Body of pancreas (tissue), 4 donors: ENCODE results near the gene WDR37. TPM values are rescaled to one million over a fixed set of nuclear protein-coding genes. Genes with fewer than 3 reads are reported as not detected.
"Not testable (repeated sequence)": the region's sequence is repeated elsewhere in the genome, so short reads cannot be mapped to it uniquely, and the experiment has no call there.

Source experiments
- ATAC-seq: fragments of 150-250 bp; one replicate; pipeline ENCODE4 v1.9.1; 2016
- DNase-seq, 4 donors: peaks; one replicate each; pipeline ENCODE4 v3.0.0-alpha.2; 2019
- H3K27ac ChIP-seq, 4 donors: fragments of 200-600 bp; sonication (generic); 1 replicate in 3 of 4; 2 replicates in 1 of 4; pipeline versions ENCODE4 v1.5.1 to v1.6.1; 2016 to 2019; ENCODE audit warnings: mild to moderate bottlenecking in 1 of 4, mixed read lengths in 1 of 4, moderate library complexity in 1 of 4
- H3K27me3 ChIP-seq, 2 donors: fragments of 200-600 bp; sonication (generic); one replicate each; pipeline ENCODE4 v1.6.0; 2016; ENCODE audit warnings: mild to moderate bottlenecking in 1 of 2
- H3K36me3 ChIP-seq, 2 donors: fragments of 200-600 bp; sonication (generic); replicated peaks in 1 of 2; 2 replicates each; pipeline ENCODE4 v1.5.1; 2016; ENCODE audit warnings: low read depth in 2 of 2; ENCODE audit not compliant: insufficient read depth in 1 of 2
- H3K4me1 ChIP-seq: fragments of 200-600 bp; sonication (generic); one replicate; pipeline ENCODE4 v1.6.0; 2016
- H3K4me3 ChIP-seq, 2 donors: fragments of 200-600 bp; sonication (generic); 1 replicate in 1 of 2; 2 replicates in 1 of 2; pipeline ENCODE4 v1.5.1; 2016 to 2019
- H3K9me3 ChIP-seq, 3 donors: fragments of 200-600 bp; sonication (generic); 1 replicate in 2 of 3; 2 replicates in 1 of 3; pipeline ENCODE4 v1.5.1; 2016
- POLR2A ChIP-seq, 3 donors: fragments of 450-650 bp; IDR thresholded peaks; one replicate each; pipeline ENCODE4 v1.6.1; 2016; ENCODE audit warnings: antibody characterized with exemption in 3 of 3, mild to moderate bottlenecking in 2 of 3
- WGBS, 2 donors: methylation state at CpG; one replicate each; pipeline ENCODE4 v1.1.5; 2017; 5-methylcytosine and 5-hydroxymethylcytosine counted together
- intact Hi-C: fragments of 100-400 bp; cut with DNase I; formaldehyde crosslinking; loops from one replicate; pipeline ENCODE4 v1.15.1; 2023
- total RNA-seq, 2 donors: library from RNA; depleted of rRNA; stranded (reverse); fragments of >200 nt; gene quantifications; one replicate each; pipeline ENCODE4 v1.1.0, GENCODE V29; 2016
- TF ChIP-seq, protein P1 (sequence below), 7 experiments: fragments of 450-650 bp in 4 of 7; fragments of 200-600 bp in 3 of 7; sonication (generic) in 3 of 7; IDR thresholded peaks; one replicate each; pipeline ENCODE4 v1.5.1; 2016 to 2019; ENCODE audit warnings: antibody characterized with exemption in 7 of 7

The WDR37 gene
- total RNA-seq, 2 donors from 2014 or later, result 9.9 to 14.3 TPM

GRCh38 chr10:1061930-1062774, 6.0 kb downstream of the WDR37 start:
- no peak for ATAC-seq
- WGBS, 2 donors, result 84 to 85% methylated on average over 7 of the region's 7 CpGs
- Histone ChIP-seq H3K27me3 (no peaks in the 10 kb centered on the region), H3K4me1 (peaks cover 15% of the 10 kb centered on the region), H3K9me3 (no peaks in the 10 kb centered on the region), H3K36me3 (no peaks in the 10 kb centered on the region), H3K4me3 (no peak overlapping the region), H3K27ac (no peak overlapping the region)
- no peak for DNase-seq
- no peak for TF ChIP-seq POLR2A (IDR thresholded peaks at IDR 0.05)
- TF ChIP-seq, protein P1, sequence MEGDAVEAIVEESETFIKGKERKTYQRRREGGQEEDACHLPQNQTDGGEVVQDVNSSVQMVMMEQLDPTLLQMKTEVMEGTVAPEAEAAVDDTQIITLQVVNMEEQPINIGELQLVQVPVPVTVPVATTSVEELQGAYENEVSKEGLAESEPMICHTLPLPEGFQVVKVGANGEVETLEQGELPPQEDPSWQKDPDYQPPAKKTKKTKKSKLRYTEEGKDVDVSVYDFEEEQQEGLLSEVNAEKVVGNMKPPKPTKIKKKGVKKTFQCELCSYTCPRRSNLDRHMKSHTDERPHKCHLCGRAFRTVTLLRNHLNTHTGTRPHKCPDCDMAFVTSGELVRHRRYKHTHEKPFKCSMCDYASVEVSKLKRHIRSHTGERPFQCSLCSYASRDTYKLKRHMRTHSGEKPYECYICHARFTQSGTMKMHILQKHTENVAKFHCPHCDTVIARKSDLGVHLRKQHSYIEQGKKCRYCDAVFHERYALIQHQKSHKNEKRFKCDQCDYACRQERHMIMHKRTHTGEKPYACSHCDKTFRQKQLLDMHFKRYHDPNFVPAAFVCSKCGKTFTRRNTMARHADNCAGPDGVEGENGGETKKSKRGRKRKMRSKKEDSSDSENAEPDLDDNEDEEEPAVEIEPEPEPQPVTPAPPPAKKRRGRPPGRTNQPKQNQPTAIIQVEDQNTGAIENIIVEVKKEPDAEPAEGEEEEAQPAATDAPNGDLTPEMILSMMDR (IDR thresholded peaks at IDR 0.05), result no peak
- intact Hi-C loops, result no loop called here

DNA sequence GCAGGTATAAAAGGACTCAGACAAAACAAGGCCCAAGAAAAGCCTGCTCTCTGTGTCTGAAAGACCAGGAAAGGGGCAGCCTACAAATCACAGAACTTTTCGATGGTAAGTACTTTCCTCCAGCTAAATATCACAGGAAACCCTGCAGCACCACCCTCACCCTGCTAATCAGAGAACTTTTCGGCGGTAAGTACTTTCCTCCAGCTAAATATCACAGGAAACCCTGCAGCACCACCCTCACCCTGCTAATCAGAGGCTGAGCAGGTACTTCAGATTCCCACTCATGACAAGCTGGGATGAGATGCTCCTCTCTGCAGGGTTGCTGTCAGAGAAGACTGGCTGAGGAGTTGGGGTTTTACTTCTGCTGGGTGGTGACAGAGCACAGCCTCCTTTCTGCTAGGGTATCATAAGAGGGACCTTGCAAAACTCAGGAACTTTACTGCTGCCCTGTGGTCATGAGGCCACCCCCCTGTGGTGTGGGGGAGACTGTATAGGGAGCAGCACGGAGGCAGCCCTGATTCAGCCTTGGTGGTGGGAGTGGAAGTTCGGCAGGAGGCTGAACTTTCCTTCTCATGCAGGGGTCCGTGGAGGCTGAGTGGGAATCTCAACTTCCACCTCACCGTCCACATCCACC, 7.2 kb downstream of the WDR37 start:
- H3K36me3 ChIP-seq, result no peaks in the 10 kb centered on the region
- H3K4me3 ChIP-seq, result no peak overlapping the region
- intact Hi-C loops, result no loop called here
- no peaks in the 10 kb centered on the region for H3K9me3 ChIP-seq
- H3K4me1 ChIP-seq, result peaks cover 4% of the 10 kb centered on the region
- H3K27me3 ChIP-seq, result no peaks in the 10 kb centered on the region
- TF ChIP-seq, protein P1 (IDR thresholded peaks at IDR 0.05), result no peak
- no peak for TF ChIP-seq POLR2A (IDR thresholded peaks at IDR 0.05)
- ATAC-seq (no peak), DNase-seq (no peak)
- H3K27ac ChIP-seq, result no peak overlapping the region
- WGBS, 2 donors, result 75 to 92% methylated on average over 5 to 7 of the region's 7 CpGs

- no peaks in the 10 kb centered on the region for H3K9me3 ChIP-seq
- intact Hi-C loops, result no loop called here
- WGBS, 2 donors, result 86 to 89% methylated on average over 4 of the region's 4 CpGs
- TF ChIP-seq, protein P1 (IDR thresholded peaks at IDR 0.05), result no peak
- no peak for TF ChIP-seq POLR2A (IDR thresholded peaks at IDR 0.05)
- H3K27ac ChIP-seq, result no peak overlapping the region
- no peaks in the 10 kb centered on the region for H3K4me1 ChIP-seq
- H3K36me3 ChIP-seq, result no peaks in the 10 kb centered on the region
- no peak overlapping the region for H3K4me3 ChIP-seq
- ATAC-seq (no peak), DNase-seq (no peak)
- H3K27me3 ChIP-seq, result no peaks in the 10 kb centered on the region
These were observed 8.7 kb downstream of the WDR37 start for GRCh38 chr10:1064964-1065247.

DNA sequence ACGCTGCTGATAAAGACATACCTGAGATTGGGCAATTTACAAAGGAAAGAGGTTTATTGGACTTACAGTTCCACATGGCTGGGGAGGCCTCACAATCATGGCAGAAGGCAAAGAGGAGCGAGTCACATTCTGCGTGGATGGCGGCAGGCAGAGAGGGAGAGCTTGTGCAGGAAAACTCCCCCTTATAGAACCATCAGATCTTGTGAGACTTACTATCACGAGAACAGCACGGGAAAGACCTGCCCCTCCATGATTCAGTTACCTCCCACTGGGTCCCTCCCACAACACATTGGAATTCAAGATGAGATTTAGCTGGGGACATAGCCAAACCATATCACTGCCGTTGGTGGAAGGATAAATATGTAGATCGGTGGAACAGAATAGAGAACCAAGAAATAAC, 10.5 kb downstream of the WDR37 start:
- H3K27ac ChIP-seq, H3K27me3 ChIP-seq, H3K36me3 ChIP-seq, H3K9me3 ChIP-seq, ATAC-seq, H3K4me3 ChIP-seq, H3K4me1 ChIP-seq, intact Hi-C loops, DNase-seq: not testable (repeated sequence)
- 87 to 92% methylated on average over 8 of the region's 8 CpGs for WGBS, 2 donors

DNA sequence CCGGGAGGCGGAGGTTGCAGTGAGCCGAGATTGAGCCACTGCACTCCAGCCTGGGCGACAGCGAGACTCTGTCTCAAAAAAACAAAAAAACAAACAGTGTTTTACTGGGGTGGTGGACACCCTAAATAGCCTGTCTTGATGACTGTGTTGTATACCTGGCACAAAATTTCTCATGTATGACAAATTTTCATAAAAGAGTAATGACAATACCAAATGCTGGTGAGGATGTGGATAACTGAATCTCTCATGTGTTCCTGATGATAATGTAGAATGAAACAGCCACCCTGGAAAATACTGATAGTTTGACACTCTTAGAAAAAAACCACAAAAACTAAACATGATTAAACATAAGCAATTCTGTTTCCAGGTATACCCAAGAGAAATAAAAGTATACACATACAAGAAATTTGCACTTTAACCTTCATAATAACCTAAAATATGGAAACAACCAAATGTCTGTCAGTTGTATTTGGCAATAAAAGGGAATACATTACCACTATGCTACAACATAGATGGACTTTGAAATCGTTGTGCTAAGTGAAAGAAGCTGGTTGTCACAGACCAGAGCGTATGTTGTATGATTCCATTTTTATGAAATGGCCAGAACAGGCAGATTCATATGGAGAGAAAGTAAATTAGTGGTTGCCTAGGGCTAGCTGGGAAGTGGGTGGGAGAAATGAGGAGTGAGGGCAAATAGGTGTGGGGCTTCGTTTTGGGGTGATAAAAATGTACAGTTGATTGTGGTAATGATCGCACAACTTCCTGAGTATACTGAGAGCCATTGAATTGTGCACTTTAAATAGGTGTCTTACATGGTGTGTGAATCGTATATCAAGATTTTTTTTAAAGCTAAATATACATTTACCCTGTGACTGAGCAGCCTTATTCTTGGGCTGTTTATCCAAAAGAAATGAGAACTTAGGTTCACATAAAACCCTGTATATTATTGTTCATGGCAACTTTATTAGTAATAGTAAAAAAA, 12.5 kb downstream of the WDR37 start:
- whole genome bisulfite sequencing, 2 donors, result 85 to 92% methylated on average over 10 of the region's 10 CpGs
- no peaks in the 10 kb centered on the region for H3K9me3 ChIP-seq
- ATAC-seq (no peak), DNase-seq (no peak)
- no peak overlapping the region for H3K4me3 ChIP-seq
- TF ChIP-seq, protein P1 (IDR thresholded peaks at IDR 0.05), result no peak
- peaks cover 3 to 4% of the 10 kb centered on the region in 2 donors for H3K36me3 ChIP-seq
- H3K4me1 ChIP-seq, result no peaks in the 10 kb centered on the region
- intact Hi-C loops, result no loop called here
- no peak overlapping the region for H3K27ac ChIP-seq
- no peaks in the 10 kb centered on the region for H3K27me3 ChIP-seq
